HG03159 (cell line): Measurements from ENCODE around the gene ELP4.

Experiments
- ATAC-seq: cut with Tn5 transposase; IDR thresholded peaks from one replicate; pipeline ENCODE4 v1.9.1; 2021; ENCODE audit warnings: mild to moderate bottlenecking, moderate library complexity; ENCODE audit not compliant: unreplicated experiment

The ELP4 gene

DNA sequence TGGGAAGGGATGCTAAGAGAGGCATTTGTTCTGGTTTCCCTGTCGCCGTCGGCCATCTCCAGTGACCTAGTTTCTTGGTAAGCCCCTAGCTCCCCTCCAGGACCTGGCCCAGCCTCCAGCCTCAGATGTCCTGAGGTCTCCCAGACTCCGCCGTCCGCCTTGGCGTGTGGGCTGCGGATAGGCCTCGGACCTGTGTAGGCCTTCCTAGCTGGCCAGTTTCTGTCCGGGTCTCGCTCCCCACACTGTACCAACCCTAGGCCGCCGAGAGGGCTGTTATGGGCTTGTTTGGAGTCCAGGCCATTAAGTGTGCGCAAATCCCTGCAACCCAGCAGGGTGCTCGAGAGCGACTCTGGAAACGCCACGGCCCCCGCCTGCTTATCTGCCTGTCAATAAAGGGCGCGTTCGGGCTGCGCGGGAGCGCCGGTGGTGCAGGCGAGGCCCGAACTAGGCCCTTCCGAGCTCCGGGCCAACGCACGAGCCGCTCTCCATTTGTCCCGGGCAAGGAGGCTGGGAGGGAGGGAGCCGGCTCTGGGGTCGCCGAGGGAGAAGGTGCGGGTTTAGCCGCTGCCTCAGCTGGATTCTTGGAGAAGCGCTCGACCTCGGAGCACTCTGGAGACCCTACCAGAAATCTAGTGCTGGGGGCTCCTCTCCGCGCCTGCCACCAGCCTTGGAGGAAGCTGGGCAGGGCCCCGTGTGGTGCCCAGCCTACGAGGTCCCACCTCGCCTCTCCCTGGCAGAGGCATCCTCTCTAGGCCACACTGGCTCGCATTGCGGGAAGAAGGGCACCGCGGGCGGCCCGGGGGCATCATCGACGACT lies 310.3 kb downstream of the ELP4 start:
- no peak for ATAC-seq

DNA sequence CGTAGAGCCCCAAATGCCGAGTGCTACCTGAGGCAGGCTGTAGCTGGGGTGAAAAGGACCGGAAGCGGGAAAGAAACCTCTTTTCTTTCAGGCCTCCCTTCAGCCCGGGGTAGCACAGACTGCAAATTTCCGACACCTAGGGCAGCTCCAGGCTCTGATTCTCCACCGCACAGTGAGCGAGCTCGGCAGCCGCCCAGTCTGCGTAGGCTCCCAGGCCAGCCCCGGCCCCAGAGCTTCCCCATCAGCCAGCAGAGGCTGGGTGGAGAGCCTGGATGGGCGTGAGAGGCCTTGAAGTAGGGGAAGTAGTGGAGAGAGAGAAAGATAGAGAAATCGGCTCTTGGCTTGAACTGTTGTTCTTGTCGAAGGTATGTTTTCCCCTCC lies 310.9 kb downstream of the ELP4 start:
- no peak for ATAC-seq

- no peak for ATAC-seq
Measured at GRCh38 chr11:31821235-31821764, 311.7 kb downstream of the ELP4 start.

- ATAC-seq, result no peak
Measured at GRCh38 chr11:31821766-31822165, 312.2 kb downstream of the ELP4 start.

DNA sequence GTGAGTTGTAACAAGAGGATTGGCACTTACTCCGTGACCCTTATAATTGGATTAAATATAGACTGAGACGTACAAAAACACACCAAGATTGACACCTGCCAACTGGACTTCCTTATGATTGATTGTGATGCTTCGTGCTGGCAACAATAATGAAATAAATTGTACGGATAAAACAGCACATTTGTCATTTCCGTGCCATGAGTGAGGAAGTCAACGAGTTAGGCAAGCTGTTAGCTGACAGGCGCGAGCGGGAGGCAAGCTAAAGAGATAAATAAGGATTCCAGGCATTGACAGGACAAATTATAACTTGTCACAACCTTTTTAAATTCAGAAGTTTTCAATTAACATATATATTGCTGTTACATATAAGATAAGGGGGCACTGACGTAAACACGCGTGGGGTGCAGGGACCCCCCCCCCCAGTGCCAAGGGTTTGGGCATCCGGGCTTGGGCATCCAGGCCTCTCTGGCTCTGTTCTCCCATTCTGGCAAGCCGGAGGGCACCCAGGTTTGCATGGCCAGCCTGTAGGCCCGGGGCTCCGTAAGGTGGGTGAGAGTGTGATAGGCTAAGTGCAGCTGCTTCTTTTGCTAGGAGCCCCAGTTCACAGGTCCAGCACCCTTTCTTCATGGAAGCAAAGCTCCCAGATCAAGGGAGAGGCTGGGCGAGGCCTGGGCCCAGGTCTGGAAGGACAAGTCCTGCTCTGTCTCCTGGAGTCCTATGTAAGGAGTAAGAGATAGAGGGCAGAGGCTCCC lies 312.8 kb downstream of the ELP4 start:
- no peak for ATAC-seq

DNA sequence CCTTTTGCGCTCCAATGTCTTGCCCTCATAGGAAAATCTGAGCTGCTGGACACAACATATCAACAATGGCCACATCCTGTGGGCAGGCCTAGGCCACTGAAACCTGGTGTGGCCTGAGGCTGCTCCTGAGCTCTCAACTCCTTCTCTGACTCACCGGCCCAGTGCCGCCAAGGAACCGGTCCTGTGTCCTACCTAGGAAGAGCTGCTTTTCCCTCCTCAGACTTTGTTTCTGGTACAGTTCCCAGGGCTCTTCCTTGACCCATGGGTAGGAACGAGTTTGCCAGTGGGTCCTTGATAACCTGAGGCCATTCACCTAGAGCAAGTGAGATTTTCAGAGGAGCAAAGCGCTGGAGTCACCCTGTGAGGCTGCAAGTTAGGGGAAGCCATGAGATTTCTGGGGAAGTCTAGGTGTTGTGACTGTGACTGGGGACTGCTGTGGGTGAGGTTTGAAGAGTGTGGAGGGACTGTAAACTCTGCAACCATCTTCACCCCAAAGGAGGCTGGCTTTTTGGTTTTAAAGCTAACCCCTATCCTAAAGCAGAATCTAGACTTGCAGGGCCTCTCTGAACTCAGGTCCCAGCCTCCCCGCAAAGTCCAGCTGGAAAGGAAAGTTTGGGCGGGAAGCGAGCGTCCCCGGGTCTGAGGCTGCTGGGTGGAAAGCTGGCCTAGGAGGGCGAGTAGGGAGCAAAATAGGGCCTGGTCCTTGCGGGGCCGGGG lies 313.5 kb downstream of the ELP4 start:
- no peak for ATAC-seq

- no peak for ATAC-seq
Measured at GRCh38 chr11:31823644-31824331, 314.2 kb downstream of the ELP4 start.

GRCh38 chr11:31824332-31824878 lies 314.8 kb downstream of the ELP4 start:
- no peak for ATAC-seq

GRCh38 chr11:31824879-31825837 lies 315.6 kb downstream of the ELP4 start:
- ATAC-seq, result no peak

DNA sequence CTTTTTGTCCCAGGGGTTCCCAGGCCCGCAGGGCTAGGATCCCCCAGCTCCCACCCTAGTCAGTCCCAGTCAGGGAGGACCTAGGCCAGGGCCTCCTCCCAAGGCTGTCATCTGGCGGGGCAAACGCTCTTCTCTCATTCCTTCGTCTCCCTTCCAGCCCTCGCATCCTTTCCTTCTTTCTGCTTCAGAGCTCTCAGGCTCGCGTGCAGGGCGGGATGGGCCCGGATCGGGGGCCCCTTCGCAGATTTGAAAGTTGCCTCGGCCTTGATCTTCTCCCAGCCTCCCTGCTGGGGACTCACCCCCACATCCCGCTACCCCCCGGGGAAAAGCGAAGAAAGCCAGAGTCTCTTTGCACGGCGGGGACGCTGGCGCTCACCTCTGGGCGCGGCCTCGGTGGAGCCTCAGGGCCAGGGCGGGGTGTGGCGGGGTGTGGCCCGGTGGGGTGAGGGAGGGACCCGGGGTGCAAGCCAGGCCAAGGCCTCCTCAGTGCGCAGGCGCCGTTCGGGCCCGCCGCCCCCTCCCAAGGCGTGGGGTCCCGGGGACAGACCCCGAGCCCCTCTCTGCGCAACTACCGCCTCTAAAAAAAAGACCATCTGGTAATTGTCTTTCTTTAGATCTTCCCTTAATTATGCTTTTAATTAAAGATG lies 316.4 kb downstream of the ELP4 start:
- no peak for ATAC-seq

DNA sequence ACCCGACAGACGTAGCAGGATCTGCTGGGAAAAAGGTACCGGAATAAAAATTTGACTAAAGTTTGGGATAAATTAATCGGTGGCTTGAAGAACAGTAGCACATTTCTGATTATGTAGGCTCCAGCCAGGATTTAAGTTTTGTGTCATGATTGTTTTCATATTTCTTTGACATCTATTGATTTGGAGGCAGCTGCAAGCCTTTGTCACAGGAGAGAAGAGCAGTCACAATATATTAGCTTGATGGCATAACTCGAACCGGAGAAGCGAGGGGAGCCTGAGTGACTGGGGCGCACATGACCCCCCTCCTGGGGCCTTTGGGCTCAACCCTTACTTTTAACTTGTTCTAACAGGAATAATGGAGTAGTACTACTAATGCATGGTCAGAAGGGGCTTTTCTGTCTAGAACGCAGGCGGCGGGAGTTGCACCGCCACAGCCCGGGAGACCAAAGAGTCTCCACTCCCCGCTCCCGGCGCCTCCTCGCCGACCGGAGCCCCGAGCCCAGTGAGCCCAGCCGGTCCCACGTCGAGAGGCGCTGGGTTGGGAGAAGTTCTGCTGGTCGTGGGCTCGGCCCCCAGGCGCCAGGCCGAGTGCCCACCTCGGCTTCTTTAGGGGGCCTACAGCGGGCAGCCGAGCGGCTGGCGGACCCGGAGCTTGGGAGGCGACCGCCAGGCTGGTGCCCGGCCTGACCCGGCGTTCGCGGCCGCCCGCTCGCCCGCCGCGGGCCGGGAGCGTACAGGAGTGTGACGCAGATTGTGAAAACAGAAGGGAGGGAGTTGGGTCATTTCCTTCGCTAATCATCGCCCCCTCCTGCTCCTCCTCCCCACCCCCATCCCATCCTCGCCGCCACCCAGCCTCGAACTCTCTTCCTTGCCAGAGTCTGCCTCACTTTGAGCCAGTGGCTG lies 317.2 kb downstream of the ELP4 start:
- ATAC-seq, result no peak

GRCh38 chr11:31827455-31828206 lies 318.1 kb downstream of the ELP4 start:
- ATAC-seq, result no peak

- ATAC-seq, result no peak
Measured at GRCh38 chr11:31828217-31828616, 318.6 kb downstream of the ELP4 start.

- ATAC-seq, result no peak
Measured at GRCh38 chr11:31830406-31830805, 320.8 kb downstream of the ELP4 start.

- no peak for ATAC-seq
Measured at GRCh38 chr11:31834237-31834636, 324.7 kb downstream of the ELP4 start.
